ENCODE measurements around the gene PIK3C2A. TPM values are rescaled to one million over a fixed set of nuclear protein-coding genes. Genes with fewer than 3 reads are reported as not detected.
"Not testable (repeated sequence)": the region's sequence is repeated elsewhere in the genome, so short reads cannot be mapped to it uniquely, and the experiment has no call there.

PIK3C2A gene
- total RNA-seq, 1 experiment from 2014 or later: 29.0 TPM

DNA sequence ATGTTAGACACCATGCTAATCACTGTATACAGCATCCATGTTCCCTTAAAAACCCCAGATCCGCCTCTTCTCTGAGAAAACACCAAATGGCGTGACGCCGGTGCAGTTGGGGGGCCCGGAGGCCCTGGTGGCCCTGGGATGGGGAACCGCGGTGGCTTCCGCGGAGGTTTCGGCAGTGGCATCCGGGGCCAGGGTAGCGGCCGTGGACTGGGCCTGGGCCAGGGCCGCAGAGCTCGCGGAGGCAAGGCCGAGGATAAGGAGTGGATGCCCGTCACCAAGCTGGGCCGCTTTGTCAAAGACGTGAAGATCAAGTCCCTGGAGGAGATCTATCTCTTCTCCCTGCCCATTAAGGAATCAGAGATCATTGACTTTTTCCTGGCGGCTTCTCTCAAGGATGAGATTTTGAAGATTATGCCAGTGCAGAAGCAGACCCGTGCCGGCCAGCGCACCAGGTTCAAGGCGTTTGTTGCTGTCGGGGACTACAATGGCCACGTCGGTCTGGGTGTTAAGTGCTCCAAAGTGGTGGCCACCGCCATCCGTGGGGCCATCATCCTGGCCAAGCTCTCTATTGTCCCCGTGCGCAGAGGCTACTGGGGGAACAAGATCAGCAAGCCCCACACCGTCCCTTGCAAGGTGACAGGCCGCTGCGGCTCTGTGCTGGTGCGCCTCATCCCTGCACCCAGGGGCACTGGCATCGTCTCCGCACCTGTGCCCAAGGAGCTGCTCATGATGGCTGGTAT lies 20.6 kb upstream of the PIK3C2A start:
- H3K36me3 ChIP-seq (replicated peaks; ENCODE audit: control insufficient read depth, insufficient read depth, low read length); H3K4me3 ChIP-seq (ENCODE audit: insufficient read depth, low read depth, low read length); DNase-seq; H3K27me3 ChIP-seq (ENCODE audit: control insufficient read depth, insufficient read depth, low read length): not testable (repeated sequence)

GRCh38 chr11:17224727-17225126 lies 16.9 kb upstream of the PIK3C2A start:
- Histone ChIP-seq H3K27me3 (ENCODE audit: control insufficient read depth, insufficient read depth, low read length) (no peaks in the 10 kb centered on the region), H3K36me3 (replicated peaks; ENCODE audit: control insufficient read depth, insufficient read depth, low read length) (no peaks in the 10 kb centered on the region), H3K4me3 (ENCODE audit: insufficient read depth, low read depth, low read length) (no peak overlapping the region)
- DNase-seq: no peak

- no peak for DNase-seq
- H3K36me3 ChIP-seq (replicated peaks; ENCODE audit: control insufficient read depth, insufficient read depth, low read length): no peaks in the 10 kb centered on the region
- H3K27me3 ChIP-seq (ENCODE audit: control insufficient read depth, insufficient read depth, low read length): no peaks in the 10 kb centered on the region
Observed at GRCh38 chr11:17221968-17222367, 14.2 kb upstream of the PIK3C2A start.

GRCh38 chr11:17219016-17219415 lies 11.2 kb upstream of the PIK3C2A start:
- no peaks in the 10 kb centered on the region for H3K36me3 ChIP-seq (replicated peaks; ENCODE audit: control insufficient read depth, insufficient read depth, low read length)
- H3K4me3 ChIP-seq (ENCODE audit: insufficient read depth, low read depth, low read length): no peak overlapping the region
- no peak for DNase-seq
- no peaks in the 10 kb centered on the region for H3K27me3 ChIP-seq (ENCODE audit: control insufficient read depth, insufficient read depth, low read length)

More at GRCh38 chr11:17221968-17222367, 14.2 kb upstream of the PIK3C2A start:
- no peak overlapping the region for H3K4me3 ChIP-seq (ENCODE audit: insufficient read depth, low read depth, low read length)

- DNase-seq: no peak
- Histone ChIP-seq H3K36me3 (replicated peaks; ENCODE audit: control insufficient read depth, insufficient read depth, low read length) (no peaks in the 10 kb centered on the region), H3K27me3 (ENCODE audit: control insufficient read depth, insufficient read depth, low read length) (no peaks in the 10 kb centered on the region), H3K4me3 (ENCODE audit: insufficient read depth, low read depth, low read length) (no peak overlapping the region)
Observed at GRCh38 chr11:17218403-17218802, 10.6 kb upstream of the PIK3C2A start.

DNA sequence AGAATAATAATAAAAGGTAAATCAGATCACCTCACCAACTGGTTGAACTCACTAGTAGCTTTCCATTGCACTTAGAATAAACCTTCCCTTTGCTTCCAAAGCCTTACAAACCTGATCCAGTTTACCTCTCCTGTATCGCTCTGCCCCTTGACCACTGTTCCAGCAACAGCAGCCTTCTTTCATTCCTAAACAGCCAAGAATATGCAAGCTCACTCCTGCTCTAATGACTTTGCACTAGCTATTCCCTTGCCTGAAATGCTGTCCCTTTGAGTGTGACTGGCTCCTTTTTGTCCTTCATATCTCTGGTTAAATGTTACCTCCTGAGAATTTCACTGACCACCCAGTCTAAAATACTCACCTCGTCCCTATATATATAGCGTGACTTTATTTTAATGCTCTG lies 9.6 kb upstream of the PIK3C2A start:
- no peaks in the 10 kb centered on the region for H3K27me3 ChIP-seq (ENCODE audit: control insufficient read depth, insufficient read depth, low read length)
- no peak for DNase-seq
- H3K4me3 ChIP-seq (ENCODE audit: insufficient read depth, low read depth, low read length): no peak overlapping the region
- no peaks in the 10 kb centered on the region for H3K36me3 ChIP-seq (replicated peaks; ENCODE audit: control insufficient read depth, insufficient read depth, low read length)

GRCh38 chr11:17214338-17214737 lies 6.6 kb upstream of the PIK3C2A start:
- Histone ChIP-seq H3K27me3 (ENCODE audit: control insufficient read depth, insufficient read depth, low read length) (no peaks in the 10 kb centered on the region), H3K4me3 (ENCODE audit: insufficient read depth, low read depth, low read length) (no peak overlapping the region), H3K36me3 (replicated peaks; ENCODE audit: control insufficient read depth, insufficient read depth, low read length) (no peaks in the 10 kb centered on the region)
- DNase-seq: no peak

DNA sequence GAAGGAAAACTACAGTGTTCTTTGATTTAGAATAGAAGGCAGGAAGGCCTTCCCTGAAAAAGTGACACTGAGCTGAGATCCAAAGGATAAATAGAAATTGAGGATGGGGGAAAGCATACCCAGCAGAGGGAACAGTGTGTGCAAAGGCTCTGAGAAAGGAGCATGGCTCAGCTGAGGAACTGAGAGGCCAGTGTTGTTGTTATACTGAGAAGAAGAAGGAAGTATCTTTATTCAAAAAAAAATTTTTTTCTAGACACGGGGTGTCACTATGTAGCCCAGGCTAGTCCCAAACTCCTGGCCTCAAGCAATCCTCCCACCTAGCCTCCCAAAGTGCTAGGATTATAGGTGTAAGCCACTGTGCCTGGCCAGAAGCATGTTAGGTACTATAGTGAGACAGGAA lies 3.5 kb upstream of the PIK3C2A start:
- Histone ChIP-seq H3K36me3 (replicated peaks; ENCODE audit: control insufficient read depth, insufficient read depth, low read length) (no peaks in the 10 kb centered on the region), H3K27me3 (ENCODE audit: control insufficient read depth, insufficient read depth, low read length) (no peaks in the 10 kb centered on the region), H3K4me3 (ENCODE audit: insufficient read depth, low read depth, low read length) (no peak overlapping the region)
- no peak for DNase-seq

GRCh38 chr11:17209939-17210245 lies 2.1 kb upstream of the PIK3C2A start:
- no peak for DNase-seq
- H3K36me3 ChIP-seq (replicated peaks; ENCODE audit: control insufficient read depth, insufficient read depth, low read length): no peaks in the 10 kb centered on the region
- H3K4me3 ChIP-seq (ENCODE audit: insufficient read depth, low read depth, low read length): no peak overlapping the region
- H3K27me3 ChIP-seq (ENCODE audit: control insufficient read depth, insufficient read depth, low read length): no peaks in the 10 kb centered on the region

DNA sequence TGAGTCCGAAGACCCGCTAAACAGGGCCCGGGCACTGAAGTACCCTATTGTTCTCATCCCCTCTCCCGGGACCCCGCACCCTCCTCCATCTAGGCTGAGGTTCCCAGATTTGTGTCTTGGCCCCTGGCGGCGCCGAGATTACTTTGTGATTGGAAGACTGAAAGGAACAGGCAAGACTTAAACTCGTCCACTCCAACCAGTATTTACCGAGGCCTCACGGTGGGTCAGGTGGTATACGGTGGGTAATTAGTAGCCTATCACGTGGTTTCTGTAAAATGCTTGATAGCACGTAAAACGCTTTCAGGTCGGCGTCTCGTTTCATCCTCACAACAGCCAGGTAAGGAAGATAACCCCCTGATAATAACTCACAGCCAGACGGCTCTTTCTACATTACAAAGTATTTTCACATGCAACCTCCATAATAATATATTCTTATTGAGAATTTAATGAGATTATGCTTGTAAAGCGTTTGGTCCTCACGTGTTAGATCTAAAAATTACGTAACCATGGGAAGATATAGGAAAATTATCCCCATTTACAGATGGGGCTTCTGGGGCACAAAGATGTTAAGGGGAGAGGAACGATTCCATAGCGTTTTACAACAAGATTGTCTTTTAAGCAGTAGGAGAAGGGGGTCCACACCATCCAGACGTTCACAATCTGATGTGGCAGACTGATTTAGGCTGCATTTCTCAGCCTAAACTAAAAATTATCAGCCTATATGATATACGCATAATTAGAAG lies 642 bp upstream of the PIK3C2A start:
- H3K4me3 ChIP-seq (ENCODE audit: insufficient read depth, low read depth, low read length): peak overlapping the region; percentile 99
- no peaks in the 10 kb centered on the region for H3K36me3 ChIP-seq (replicated peaks; ENCODE audit: control insufficient read depth, insufficient read depth, low read length)
- DNase-seq: no peak
- no peaks in the 10 kb centered on the region for H3K27me3 ChIP-seq (ENCODE audit: control insufficient read depth, insufficient read depth, low read length)

DNA sequence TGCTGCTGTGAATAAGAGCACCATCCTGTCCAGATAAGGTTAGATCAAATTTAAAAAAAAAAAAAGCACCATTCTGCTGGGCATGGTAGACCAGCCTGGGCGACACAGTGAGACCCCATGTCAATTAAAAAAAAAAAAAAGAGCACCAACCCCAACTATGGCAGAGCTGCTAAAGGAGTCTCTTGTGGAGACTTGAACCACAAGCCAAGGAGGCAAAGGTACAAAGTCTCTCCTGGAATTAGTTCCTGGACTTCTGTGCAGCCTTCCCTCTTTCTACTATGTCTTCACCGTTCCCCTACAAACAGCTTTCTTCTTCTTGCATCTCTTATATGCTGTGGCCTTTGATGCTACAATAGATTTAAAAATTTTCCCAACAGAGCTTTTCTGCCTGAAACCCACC lies 1.3 kb downstream of the PIK3C2A start:
- Histone ChIP-seq H3K36me3 (replicated peaks; ENCODE audit: control insufficient read depth, insufficient read depth, low read length) (no peaks in the 10 kb centered on the region), H3K4me3 (ENCODE audit: insufficient read depth, low read depth, low read length) (peak overlapping the region; percentile 99), H3K27me3 (ENCODE audit: control insufficient read depth, insufficient read depth, low read length) (no peaks in the 10 kb centered on the region)
- DNase-seq: no peak

GRCh38 chr11:17197431-17197898 lies 10.3 kb downstream of the PIK3C2A start:
- DNase-seq: no peak
- Histone ChIP-seq H3K4me3 (ENCODE audit: insufficient read depth, low read depth, low read length) (no peak overlapping the region), H3K36me3 (replicated peaks; ENCODE audit: control insufficient read depth, insufficient read depth, low read length) (peaks cover 5% of the 10 kb centered on the region), H3K27me3 (ENCODE audit: control insufficient read depth, insufficient read depth, low read length) (no peaks in the 10 kb centered on the region)

GRCh38 chr11:17188675-17189074 lies 19.1 kb downstream of the PIK3C2A start:
- Histone ChIP-seq H3K27me3 (ENCODE audit: control insufficient read depth, insufficient read depth, low read length) (no peaks in the 10 kb centered on the region), H3K4me3 (ENCODE audit: insufficient read depth, low read depth, low read length) (no peak overlapping the region), H3K36me3 (replicated peaks; ENCODE audit: control insufficient read depth, insufficient read depth, low read length) (peaks cover 1% of the 10 kb centered on the region)
- DNase-seq: peak; percentile 38

- Histone ChIP-seq H3K4me3 (ENCODE audit: insufficient read depth, low read depth, low read length) (no peak overlapping the region), H3K27me3 (ENCODE audit: control insufficient read depth, insufficient read depth, low read length) (no peaks in the 10 kb centered on the region), H3K36me3 (replicated peaks; ENCODE audit: control insufficient read depth, insufficient read depth, low read length) (no peaks in the 10 kb centered on the region; the same call in none of the 2 replicates)
- DNase-seq: no peak
Observed at GRCh38 chr11:17186932-17187692, 20.7 kb downstream of the PIK3C2A start.

DNA sequence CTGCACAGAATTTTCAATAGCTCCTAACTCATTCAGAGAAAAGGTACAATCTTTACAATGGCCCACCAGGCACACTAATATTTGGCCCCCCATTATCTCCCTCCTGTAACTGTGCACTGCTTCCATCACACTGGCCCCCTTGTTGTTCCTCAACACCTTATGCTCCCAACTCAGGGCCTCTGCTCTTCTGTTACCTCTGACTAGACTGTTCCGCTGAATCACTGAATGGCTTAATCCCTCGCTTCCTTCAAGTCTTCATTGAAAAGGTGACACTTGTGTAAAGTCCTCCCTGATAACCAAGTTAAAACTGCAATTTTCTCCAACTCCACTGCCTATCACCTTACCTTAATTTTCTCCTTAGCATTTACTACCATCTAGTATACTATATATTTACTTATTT lies 21.8 kb downstream of the PIK3C2A start:
- Histone ChIP-seq H3K36me3 (replicated peaks; ENCODE audit: control insufficient read depth, insufficient read depth, low read length) (no peaks in the 10 kb centered on the region; the same call in 1 of the 2 replicates), H3K4me3 (ENCODE audit: insufficient read depth, low read depth, low read length) (no peak overlapping the region), H3K27me3 (ENCODE audit: control insufficient read depth, insufficient read depth, low read length) (no peaks in the 10 kb centered on the region)
- no peak for DNase-seq

Measured in H7 (cell line).